Glomerular visceral epithelial cell (primary cell): ENCODE measurements around the gene RNF130.
"Not testable (repeated sequence)": the region's sequence is repeated elsewhere in the genome, so short reads cannot be mapped to it uniquely, and the experiment has no call there.

Experiments
- DNase-seq: peaks from one replicate; pipeline ENCODE4 v3.0.0-alpha.2; 2016; ENCODE audit errors: extremely low spot score

Gene RNF130

DNA sequence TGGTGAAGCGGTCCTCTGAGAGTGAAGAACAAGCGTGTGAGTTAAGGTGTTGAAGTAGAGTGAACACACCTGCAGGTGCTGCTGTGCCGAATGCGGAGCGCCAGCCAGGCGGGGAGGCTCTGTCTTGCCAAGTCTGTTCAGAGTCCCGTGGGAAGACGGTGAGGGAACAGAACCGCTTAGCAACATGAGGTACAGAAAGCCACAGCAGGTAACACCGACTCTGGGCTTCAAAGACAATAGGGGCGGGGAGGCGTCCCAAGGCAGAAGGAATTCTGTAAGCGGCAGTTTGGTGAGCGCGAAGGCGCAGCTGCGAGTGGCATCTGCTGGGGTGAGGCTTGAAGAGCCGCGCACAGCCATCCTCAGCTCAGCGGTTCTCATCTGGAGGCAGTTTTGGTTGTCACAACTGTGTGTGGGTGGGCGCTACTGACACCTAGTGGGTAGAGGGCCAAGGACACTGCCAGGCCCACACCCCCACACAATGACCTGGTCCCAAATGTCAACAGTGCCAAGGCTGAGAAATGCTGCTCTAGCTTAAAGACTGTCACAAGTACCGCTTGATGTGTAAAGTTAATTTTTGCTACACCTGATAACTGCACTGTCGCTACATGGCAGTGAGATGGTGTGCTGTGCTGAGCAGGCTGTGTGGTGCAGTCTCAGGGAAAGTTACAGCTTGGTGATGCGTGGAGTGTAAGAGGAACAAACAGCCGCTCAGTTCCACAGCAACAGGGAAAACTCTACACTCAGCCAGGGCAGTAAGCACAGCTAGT, 96.4 kb downstream of the RNF130 start:
- DNase-seq, result peak; percentile 36

DNA sequence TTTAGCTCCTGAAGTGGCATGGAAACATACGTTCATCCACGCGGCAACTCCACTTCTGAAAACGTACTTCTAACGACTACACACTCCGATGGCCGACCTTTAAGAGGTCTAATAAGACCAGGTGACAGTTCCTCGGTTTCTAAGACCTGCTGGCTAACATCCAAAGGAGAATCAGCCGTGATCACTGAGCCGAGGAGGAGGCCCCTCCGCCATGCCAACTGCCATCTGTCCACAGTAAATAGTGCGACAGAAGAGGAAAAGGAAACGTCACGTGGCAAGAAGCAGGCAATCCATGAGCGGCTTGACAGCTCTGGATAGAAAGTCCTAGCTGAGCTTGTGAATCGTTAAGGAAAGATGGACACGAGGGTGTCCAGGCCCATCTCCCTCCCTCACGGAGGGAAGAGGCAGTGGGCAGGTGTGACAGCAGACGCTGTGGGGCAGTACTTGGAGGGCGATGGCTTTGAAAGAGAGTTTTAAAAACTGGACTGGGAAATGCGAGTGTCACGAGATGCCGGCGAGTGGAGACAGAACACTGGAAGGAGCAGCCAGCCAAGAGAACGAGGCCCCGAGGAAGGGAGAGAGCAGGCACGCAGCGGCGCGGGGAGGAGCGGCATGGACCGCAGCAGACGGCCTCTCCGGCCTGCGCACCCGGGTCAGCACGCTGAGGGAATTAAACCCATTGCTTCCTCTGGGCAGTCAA, 97.2 kb downstream of the RNF130 start:
- DNase-seq, result no peak

DNA sequence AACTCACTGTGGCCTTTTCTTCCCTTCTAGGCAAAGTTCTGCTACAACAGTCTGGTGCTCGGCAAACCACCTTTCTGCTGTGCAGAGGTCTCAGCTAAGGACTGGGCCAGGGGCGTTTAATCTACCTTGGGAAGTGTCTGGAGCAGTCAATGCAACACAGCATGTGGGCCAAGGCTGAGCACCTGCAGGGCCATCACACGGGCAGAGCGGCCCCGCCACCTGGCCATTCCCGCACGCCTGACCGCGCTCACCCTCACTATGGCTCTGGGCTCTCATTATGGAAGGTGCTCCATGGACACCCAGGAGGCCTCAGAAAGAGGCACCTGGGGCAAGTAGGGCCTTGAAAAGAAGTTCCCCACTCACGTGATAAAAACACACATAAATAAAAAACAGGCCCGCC, 98.2 kb downstream of the RNF130 start:
- DNase-seq, result no peak

DNA sequence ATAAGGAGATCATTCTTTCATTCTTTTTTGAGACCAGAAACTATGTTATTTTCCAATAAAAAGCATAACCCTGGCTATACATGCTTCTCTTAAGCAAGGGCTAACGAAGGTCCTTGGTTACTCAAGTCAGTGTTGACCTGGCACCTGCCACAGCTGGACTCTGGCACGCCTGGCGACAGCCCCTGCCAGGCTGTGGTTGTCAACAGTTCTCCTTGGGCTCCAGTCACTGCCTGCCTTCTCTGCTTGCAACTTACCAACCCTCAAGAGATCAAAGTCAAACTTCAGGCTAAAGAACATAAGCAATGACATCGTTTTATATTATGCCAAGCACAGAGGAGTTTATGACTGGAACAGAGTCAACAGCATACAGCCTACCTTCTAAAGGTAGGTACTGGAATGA, 102.4 kb downstream of the RNF130 start:
- DNase-seq, result no peak

DNA sequence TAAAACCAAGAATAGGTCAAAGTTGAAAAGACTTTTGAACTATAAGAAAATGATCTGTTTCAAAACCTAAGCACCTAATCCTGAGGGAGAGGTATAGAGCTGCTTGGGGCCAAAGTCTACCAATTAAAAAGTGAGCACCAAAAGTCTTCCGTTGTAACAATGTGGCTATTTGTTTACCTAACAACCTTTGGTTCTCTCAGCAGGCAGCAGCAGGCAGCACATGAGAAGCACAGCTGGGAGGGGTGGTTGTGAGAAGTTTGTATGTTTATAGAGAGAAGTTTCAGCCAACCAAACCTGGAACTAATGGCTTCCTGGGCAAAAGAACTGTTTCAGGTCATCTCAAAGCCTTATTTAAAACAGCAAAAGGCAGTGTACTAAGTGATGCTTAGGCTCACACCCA, 104.1 kb downstream of the RNF130 start:
- no peak for DNase-seq

DNA sequence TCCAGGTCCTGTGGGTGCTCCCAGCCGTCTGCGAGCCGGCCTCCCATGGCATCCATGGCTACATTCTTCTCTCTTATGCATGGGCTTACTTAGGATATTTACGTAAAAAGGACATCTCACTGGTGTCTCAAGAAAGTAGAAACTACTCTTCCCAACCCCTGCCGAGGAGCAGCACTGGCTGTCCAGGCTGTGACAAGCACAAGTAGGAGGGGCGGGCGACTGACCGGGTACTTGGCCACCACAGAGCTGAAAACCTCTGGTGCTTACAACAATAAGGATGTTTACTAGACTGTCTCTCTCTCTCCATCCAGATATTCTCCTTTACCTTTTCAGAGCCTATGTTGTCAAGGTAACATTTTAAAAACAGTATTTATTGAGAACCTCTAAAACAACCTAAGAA, 107.5 kb downstream of the RNF130 start:
- DNase-seq, result no peak

DNA sequence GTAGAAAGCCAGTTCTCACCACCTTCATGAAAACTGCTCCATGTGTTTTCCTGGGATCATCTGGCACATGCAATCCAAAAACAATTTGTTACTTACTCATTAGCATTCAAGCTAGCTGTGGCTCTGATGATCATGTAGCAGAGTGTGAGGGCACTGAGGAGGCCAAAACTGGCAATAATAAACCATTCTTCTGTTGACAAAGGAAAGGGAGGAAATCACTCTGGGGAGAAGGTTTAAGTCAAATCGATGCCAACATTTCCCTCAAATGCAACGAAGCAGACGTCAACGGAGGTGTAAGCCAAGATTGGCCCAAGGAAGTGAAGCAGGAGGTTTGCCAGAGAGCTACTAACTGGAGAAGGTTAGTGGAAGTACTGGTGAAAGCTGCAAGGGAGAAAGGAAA, 108.2 kb downstream of the RNF130 start:
- DNase-seq, result no peak

DNA sequence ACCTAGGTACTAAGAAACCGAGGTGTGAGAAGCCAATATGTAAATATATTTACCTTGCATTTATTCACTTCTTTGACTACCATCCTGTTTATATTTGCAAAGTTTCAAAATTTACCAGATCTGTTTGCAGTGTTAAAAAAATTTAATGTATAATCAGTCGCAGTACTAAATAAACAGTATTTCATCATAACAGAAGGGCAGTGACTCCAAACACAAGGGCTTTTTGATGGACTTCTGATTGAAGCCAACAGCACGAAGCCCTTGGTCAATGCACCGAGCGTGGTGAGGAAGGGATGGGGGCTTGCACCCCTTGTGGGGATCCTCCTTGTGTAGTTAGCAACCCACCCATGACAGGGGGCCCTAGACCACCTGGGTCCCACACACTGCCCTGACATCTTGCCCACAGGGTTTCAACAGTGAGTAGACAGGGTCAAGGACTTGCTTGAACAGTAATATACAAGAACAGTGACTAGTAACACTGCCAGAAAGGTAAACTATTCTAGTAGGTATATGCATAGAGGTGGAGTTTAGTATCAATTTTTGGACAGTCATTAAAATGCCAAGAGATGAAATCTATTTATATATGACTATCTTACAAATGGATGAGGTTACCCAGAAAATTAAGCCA, 111.2 kb downstream of the RNF130 start:
- DNase-seq, result no peak

DNA sequence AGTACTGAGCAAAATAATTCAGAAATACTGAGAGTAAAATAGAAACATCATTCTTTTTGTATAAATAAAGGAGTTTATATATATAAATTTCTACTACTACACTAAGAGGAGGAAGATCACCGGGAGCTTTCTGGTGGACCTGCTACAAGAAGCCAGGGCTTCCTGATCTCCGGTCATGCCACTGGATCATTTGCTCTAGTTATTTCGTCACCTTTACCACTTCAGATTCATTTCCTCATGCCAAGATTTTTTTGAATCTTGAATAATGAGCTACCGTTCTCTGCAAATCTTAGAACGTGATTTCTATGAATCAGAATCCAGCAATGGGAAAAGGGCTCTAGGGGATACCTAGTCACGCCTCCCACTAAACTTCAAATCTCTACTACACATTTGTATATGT, 111.9 kb downstream of the RNF130 start:
- DNase-seq, result no peak

DNA sequence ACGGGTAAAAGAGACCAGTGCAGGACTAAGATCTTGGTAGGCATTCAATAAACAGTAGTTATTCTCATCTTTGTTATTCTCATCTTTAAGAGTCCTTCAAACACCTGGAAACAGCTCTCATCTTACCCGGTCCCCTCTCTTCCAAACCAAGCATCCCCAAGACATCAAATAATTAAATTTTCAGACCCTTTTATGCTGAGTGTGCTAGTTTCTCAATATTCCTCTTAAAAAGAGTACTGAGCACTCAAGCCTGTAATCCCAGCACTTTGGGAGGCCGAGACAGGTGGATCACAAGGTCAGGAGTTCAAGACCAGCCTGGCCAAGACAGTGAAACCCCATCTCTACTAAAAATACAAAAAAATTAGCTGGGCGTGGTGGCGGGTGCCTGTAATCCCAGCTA, 112.4 kb downstream of the RNF130 start:
- not testable (repeated sequence) for DNase-seq

DNA sequence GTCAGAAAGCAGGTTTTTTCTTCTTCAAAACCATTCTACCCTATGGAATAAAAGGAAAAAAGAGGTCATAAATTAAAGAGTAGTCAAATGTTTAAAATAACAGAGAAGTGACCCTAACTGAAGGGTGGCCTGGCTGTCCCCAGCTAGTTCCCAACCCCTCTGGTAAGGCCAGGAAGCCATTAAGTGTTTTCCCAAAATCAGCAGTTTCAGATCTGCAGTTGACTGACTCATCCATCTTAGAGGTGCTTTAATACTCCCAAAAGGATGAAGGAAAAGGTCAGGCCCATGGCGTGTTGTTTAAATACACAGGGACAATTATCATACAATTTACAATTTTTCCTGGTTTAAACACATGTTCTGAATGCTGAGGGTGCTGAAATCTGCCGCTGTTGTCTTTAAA, 115.9 kb downstream of the RNF130 start:
- no peak for DNase-seq

DNA sequence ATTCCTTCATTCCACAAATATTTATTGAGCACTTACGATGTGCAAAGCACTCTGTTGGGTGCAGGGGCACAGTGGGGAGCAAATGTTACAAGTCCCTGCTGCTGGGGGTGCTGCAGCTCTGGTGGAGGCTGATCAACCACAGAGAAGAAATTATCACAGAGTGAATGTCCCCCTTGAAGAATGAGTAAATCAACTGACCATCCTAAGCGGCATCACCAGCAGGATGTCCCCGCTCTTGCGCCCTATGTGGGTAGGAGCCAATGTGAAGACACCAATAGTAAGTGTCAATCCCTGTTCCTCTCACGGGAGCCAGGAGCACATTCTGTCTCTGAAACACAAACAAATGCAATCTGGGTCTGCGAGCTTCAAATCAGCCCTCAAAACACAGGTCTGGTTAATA, 116.5 kb downstream of the RNF130 start:
- no peak for DNase-seq

DNA sequence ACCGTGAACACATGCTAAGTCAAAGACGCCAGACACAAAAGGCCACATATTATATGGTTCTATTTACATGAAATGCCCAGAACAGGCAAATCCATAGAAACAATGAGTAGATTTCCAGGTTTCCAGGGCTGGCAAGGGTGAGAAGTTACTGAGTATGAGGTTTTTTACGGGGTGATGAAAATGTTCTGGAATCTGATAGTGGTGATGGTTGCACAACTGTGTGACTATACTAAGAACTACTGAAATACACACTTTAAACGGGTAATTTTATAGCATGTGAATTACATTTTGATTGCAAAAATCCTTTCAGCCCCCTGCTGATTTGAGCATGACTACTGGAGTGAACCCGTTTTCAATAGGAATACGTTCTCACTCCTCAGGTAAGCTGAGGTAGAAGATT, 117.1 kb downstream of the RNF130 start:
- no peak for DNase-seq

DNA sequence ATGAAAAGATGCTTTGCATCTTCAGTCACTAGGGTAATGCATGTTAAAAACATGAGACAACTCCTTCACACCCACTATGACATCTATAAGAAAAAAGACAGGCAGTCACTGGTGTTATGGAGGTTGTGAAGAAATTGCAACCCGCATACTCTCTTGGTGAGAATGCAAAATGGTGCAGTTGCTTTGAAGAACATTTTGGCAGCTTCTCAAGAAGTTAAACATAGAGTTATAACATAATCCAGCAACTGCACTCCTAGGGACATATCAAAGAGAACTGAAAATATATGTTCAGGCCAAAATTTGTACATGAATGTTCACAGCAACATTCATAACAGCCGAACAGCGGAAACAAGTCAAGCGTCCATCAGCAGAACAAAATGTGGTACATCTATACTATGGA, 117.6 kb downstream of the RNF130 start:
- no peak for DNase-seq

DNA sequence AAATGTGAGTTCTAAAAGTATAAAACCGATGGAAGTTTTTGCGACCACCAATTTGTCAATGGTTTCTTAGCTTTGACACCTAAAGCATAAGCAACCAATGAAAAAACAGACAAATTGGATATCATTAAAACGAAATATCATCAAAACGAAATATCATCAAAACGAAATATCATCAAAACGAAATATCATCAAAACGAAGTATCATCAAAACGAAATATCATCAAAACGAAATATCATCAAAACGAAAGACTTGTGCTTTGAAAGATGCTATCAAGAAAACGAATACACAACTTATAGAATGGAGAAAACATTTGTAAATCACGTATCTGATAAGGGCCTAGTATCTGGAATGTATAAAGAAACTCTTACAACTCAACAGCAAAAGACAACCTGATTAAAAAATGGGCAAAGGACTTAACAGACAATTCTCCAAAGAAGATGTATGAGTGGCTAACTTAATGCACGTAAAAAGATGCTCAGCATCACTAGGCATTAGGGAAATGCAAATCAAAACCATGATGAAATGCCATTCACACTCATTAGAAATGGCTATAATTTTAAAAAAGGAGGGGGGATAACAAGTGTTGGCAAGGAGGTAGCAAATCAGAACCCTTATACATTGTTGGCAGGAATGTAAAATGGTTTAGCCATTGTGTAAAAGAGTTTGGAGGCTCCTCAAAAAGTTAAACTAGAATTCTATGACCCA, 134.4 kb downstream of the RNF130 start:
- no peak for DNase-seq

DNA sequence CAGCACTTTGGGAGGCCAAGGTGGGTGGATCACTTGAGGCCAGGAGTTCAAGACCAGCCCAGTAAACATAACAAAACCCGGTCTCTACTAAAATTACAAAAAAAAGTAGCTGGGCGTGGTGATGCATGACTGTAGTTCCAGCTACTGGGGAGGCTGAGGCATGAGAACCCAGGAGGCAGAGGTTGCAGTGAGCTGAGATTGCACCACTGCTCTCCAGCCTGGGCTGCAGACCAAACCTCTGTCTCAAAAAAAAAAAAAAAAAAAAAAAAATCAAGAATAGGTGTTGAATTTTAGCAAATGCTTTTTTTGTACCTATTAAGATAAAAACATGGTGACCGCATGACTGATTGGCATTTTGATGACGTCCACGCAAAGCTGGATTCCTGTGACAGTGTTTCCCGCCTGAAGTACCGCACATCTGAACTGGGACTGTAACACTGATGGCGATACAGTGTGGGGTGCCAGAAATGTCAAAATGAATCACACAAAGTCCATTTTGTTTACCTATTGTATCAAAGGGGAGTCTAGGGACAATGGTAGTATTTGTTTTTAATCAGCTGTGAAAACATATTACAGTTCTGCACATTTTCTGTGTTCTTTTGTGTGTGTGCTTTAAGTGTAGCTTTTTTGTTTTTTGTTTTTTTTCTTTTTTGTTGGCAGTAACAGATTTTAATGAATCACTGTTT, 140.6 kb downstream of the RNF130 start:
- no peak for DNase-seq

DNA sequence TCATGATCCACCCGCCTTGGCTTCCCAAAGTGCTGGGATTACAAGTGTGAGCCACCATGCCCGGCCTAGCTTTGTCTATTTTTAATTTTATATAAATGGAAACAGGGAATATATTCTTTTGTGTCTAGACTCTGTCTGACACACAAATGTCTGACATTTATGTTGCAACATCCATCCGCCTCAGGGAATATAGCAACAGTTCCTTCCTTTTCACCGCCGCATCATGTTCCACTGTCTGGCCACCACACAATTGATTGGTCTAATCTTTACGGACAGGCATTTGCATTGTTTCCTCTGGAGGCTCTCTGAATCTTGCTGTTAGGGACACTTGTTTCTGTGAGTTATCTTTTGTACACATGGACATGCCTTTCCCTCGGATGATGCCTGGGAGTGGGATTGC, 143.7 kb downstream of the RNF130 start:
- DNase-seq, result no peak

DNA sequence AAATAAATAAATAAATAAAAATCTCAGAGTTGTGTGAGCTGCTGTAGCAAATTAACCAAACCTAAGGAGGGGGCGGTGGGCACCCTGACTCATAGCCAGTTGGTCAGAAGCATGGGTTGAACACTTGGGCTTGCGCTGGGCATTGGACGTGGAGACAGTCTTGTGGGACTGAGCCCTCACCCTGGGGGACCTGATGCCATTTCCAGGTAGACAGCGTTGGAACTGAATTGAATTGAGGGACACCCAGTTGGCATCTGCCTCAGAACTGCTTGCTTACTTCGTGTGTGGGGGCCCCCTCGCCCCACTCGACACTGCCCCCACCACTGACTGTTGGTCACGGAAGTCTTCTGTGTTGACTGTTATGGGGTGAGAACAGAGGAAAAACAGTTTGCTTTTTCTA, 144.9 kb downstream of the RNF130 start:
- DNase-seq, result no peak

DNA sequence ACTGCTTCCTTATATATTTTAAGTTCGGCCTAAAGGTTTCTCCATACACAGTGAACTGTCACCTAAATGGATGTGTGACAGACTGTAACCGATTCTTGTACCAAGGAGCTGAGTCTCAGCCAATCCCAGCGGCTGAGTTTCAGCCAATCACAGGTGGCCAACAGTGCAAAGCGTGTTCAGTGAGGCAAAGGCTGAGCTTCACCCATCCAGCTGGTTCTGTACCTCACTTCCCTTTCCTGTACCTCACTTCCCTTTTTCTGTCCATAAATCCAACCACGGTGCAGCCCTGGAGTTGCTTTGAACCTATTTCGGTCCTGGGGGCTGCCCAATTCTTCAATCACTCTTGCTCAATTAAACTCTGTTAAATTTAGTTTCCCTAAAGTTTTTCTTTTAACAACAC, 148.1 kb downstream of the RNF130 start:
- no peak for DNase-seq

DNA sequence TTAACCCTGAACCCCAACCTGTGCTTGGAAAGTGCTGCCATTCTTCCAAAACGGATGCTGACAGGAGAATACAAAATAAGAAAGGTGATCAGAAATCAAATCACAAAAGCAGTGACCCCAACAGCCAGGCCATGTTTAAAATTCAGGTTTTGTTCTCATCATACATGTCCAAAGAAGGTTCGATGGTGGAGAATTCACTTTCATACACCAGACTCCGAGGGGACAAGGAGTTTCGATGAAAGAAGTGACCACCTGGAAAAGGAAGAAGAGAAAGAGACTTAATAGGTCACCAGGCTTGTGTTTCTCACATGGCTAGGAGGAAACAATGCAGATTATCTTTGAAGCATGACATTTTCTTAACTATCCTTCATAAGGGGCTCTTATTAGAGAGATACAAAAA, 151.4 kb downstream of the RNF130 start:
- no peak for DNase-seq

DNA sequence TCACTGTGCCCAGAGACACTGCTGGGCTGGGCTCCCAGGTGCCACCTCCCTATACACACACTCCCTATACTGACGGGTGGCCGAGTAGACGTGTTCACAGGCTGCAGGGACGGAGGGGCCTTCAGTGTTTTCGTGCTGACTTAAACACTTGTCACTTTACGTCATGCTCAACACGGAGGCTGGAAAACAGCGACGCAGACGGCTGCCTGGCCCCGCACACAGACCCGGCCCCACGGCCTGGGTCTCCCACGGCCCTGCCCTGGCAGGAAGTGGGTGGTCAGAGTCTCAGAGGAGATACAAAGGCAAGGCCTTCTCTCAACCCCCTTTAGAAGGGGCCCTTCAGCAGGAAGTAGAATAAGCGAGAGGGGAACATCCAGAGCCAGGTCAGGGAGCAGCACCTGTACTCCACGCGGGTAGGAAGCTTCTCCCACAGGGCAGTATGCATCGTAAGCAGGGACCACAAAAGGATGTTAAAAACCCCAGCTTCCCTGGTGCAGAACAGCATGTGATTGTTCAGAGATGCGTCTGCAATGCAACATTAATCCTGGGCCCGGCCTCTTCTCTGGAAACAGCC, 152.0 kb downstream of the RNF130 start:
- no peak for DNase-seq
